ENCODE measurements around the gene UNC119. TPM values are rescaled to one million over a fixed set of nuclear protein-coding genes. Genes with fewer than 3 reads are reported as not detected.

UNC119 gene
- total and polyA plus RNA-seq, 2 experiments from 2014 or later = 39.0 to 78.4 TPM

DNA sequence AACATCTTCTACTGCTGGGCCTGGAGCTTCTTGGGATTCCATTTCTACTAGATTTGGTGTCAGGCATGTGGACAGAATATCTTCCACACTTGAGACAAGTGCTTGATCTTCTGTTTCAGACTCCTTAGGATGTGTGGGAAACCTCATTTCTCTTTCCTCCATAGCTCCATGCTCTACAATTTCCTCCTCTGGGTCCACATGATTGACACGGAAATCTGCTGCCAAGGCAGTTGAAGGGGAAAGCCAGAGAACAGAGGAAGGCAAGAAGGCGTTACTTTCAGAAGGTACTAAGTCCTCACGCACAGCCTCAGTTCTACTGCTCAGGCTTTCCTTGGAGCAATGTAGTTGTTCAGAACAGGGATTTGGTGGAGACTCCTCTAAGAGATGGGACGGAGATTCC, 39.8 kb upstream of the UNC119 start:
- H3K4me1 Mint-ChIP-seq = peaks cover under 1% of the 10 kb centered on the region; the same call in 2 of the 3 replicates
- ATAC-seq = no peak
- Histone ChIP-seq H3K4me1 (ENCODE audit: insufficient read depth) (no peaks in the 10 kb centered on the region), H3K4me2 (no peak overlapping the region), H3K27me3 (ENCODE audit: insufficient read depth) (no peaks in the 10 kb centered on the region), H2AFZ (no peak overlapping the region), H3K36me3 (ENCODE audit: insufficient read depth) (peaks cover 75% of the 10 kb centered on the region), H3F3A (replicated peaks; ENCODE audit: low read depth) (no peaks in the 10 kb centered on the region; the same call in 1 of the 2 replicates), H3K9me2 (ENCODE audit: insufficient read depth) (no peaks in the 10 kb centered on the region), H3K4me3 (no peak overlapping the region), H3K79me2 (replicated peaks; ENCODE audit: insufficient read depth) (peaks cover 34% of the 10 kb centered on the region), H4K20me1 (replicated peaks; ENCODE audit: insufficient read depth) (peaks cover 20% of the 10 kb centered on the region), H3K27ac (ENCODE audit: low read depth) (no peak overlapping the region)
- H3K9me3 Mint-ChIP-seq = no peaks in the 10 kb centered on the region
- H3K27me3 Mint-ChIP-seq (ENCODE audit: insufficient read depth, low read depth, poor library complexity) = no peaks in the 10 kb centered on the region
- no peak overlapping the region for H3K4me3 Mint-ChIP-seq
- peaks cover 69% of the 10 kb centered on the region for H3K36me3 Mint-ChIP-seq (ENCODE audit: low read depth)
- no peak for DNase-seq (ENCODE audit: low spot score)
- no peak for TF ChIP-seq ZNF114 (CRISPR knock-in tag; IDR thresholded peaks at IDR 0.05)
- TF ChIP-seq EZH2phosphoT487 (IDR thresholded peaks at IDR 0.05; ENCODE audit: unreplicated experiment) = no peak
- TF ChIP-seq, protein P1, sequence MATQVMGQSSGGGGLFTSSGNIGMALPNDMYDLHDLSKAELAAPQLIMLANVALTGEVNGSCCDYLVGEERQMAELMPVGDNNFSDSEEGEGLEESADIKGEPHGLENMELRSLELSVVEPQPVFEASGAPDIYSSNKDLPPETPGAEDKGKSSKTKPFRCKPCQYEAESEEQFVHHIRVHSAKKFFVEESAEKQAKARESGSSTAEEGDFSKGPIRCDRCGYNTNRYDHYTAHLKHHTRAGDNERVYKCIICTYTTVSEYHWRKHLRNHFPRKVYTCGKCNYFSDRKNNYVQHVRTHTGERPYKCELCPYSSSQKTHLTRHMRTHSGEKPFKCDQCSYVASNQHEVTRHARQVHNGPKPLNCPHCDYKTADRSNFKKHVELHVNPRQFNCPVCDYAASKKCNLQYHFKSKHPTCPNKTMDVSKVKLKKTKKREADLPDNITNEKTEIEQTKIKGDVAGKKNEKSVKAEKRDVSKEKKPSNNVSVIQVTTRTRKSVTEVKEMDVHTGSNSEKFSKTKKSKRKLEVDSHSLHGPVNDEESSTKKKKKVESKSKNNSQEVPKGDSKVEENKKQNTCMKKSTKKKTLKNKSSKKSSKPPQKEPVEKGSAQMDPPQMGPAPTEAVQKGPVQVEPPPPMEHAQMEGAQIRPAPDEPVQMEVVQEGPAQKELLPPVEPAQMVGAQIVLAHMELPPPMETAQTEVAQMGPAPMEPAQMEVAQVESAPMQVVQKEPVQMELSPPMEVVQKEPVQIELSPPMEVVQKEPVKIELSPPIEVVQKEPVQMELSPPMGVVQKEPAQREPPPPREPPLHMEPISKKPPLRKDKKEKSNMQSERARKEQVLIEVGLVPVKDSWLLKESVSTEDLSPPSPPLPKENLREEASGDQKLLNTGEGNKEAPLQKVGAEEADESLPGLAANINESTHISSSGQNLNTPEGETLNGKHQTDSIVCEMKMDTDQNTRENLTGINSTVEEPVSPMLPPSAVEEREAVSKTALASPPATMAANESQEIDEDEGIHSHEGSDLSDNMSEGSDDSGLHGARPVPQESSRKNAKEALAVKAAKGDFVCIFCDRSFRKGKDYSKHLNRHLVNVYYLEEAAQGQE (IDR thresholded peaks at IDR 0.05; ENCODE audit: unreplicated experiment) = no peak
- TF ChIP-seq, protein P2, sequence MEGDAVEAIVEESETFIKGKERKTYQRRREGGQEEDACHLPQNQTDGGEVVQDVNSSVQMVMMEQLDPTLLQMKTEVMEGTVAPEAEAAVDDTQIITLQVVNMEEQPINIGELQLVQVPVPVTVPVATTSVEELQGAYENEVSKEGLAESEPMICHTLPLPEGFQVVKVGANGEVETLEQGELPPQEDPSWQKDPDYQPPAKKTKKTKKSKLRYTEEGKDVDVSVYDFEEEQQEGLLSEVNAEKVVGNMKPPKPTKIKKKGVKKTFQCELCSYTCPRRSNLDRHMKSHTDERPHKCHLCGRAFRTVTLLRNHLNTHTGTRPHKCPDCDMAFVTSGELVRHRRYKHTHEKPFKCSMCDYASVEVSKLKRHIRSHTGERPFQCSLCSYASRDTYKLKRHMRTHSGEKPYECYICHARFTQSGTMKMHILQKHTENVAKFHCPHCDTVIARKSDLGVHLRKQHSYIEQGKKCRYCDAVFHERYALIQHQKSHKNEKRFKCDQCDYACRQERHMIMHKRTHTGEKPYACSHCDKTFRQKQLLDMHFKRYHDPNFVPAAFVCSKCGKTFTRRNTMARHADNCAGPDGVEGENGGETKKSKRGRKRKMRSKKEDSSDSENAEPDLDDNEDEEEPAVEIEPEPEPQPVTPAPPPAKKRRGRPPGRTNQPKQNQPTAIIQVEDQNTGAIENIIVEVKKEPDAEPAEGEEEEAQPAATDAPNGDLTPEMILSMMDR (conservative IDR thresholded peaks at IDR 0.05; ENCODE audit: low read depth in 2 of 2) = no peak
- H3K27ac Mint-ChIP-seq = no peak overlapping the region

DNA sequence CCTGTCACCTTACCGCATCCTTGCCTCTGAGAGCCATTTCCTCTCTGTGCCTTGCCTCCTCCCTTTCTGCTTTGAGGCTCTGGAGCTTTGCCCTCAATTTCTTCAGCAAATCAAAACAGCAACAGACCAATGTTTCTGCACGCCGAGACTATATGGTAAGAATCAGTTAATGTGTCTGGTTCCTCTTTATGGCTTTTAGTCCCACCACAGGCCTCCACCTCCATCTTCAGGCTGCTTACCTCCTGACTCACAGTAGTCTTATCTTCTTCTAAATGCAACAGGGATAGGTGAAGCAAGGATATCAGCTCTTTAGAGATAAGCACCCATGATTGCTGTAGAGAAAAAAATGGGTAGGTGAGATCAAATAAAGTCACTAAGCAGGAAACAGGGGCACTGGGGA, 33.4 kb upstream of the UNC119 start:
- Mint-ChIP-seq H3K27me3 (ENCODE audit: insufficient read depth, low read depth, poor library complexity) (peaks cover 2% of the 10 kb centered on the region), H3K36me3 (ENCODE audit: low read depth) (peaks cover 24% of the 10 kb centered on the region), H3K4me1 (no peaks in the 10 kb centered on the region), H3K9me3 (no peaks in the 10 kb centered on the region), H3K27ac (no peak overlapping the region), H3K4me3 (no peak overlapping the region)
- DNase-seq (ENCODE audit: low spot score) (no peak), ATAC-seq (no peak)
- Histone ChIP-seq H3K79me2 (replicated peaks; ENCODE audit: insufficient read depth) (peaks cover 5% of the 10 kb centered on the region), H3K4me2 (no peak overlapping the region), H3K9me2 (ENCODE audit: insufficient read depth) (no peaks in the 10 kb centered on the region), H3K4me1 (ENCODE audit: insufficient read depth) (no peaks in the 10 kb centered on the region), H3K27ac (ENCODE audit: low read depth) (no peak overlapping the region), H4K20me1 (replicated peaks; ENCODE audit: insufficient read depth) (peaks cover 17% of the 10 kb centered on the region), H2AFZ (no peak overlapping the region), H3K36me3 (ENCODE audit: insufficient read depth) (peaks cover 84% of the 10 kb centered on the region), H3K4me3 (no peak overlapping the region), H3K27me3 (ENCODE audit: insufficient read depth) (no peaks in the 10 kb centered on the region), H3F3A (replicated peaks; ENCODE audit: low read depth) (no peaks in the 10 kb centered on the region; the same call in 1 of the 2 replicates)
- TF ChIP-seq EZH2 (IDR thresholded peaks at IDR 0.05; ENCODE audit: low read depth, unreplicated experiment) (no peak), JUNB (IDR thresholded peaks at IDR 0.05; ENCODE audit: unreplicated experiment) (no peak), EZH2phosphoT487 (IDR thresholded peaks at IDR 0.05; ENCODE audit: unreplicated experiment) (no peak), ZNF114 (CRISPR knock-in tag; IDR thresholded peaks at IDR 0.05) (no peak), NANOG (IDR thresholded peaks at IDR 0.05; ENCODE audit: borderline replicate concordance) (no peak), STAT1 (IDR thresholded peaks at IDR 0.05; ENCODE audit: unreplicated experiment) (no peak)
- TF ChIP-seq, protein P3, sequence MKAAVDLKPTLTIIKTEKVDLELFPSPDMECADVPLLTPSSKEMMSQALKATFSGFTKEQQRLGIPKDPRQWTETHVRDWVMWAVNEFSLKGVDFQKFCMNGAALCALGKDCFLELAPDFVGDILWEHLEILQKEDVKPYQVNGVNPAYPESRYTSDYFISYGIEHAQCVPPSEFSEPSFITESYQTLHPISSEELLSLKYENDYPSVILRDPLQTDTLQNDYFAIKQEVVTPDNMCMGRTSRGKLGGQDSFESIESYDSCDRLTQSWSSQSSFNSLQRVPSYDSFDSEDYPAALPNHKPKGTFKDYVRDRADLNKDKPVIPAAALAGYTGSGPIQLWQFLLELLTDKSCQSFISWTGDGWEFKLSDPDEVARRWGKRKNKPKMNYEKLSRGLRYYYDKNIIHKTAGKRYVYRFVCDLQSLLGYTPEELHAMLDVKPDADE (IDR thresholded peaks at IDR 0.05) = no peak
- TF ChIP-seq, protein P2 (conservative IDR thresholded peaks at IDR 0.05; ENCODE audit: low read depth in 2 of 2) = no peak

All from GM23338 (cell line).